ENCODE data around the gene DDB1. TPM values are rescaled to one million over a fixed set of nuclear protein-coding genes. Genes with fewer than 3 reads are reported as not detected.
A peak's percentile ranks its signal among the peaks of the same experiment; 100 is the strongest.

DDB1 gene
- total RNA-seq, 1 experiment from 2014 or later, result 297 TPM

- Histone ChIP-seq H3K9me3 (ENCODE audit: control insufficient read depth, low read depth, low read length) (no peaks in the 10 kb centered on the region), H2BK120ac (ENCODE audit: low read depth, low read length, poor library complexity, severe bottlenecking) (no peak overlapping the region), H3T11ph (ENCODE audit: low read length) (no peak overlapping the region), H3K4me1 (ENCODE audit: insufficient read depth, low read length) (no peaks in the 10 kb centered on the region), H3K4me2 (ENCODE audit: insufficient read depth, insufficient read length, low read length) (no peak overlapping the region), H2BK12ac (ENCODE audit: insufficient read length, low read depth, low read length) (no peak overlapping the region), H3K56ac (ENCODE audit: insufficient read length, low read depth, low read length) (no peak overlapping the region), H2BK15ac (ENCODE audit: low read depth, low read length) (no peak overlapping the region), H3K79me1 (ENCODE audit: insufficient read depth, low read depth, low read length, poor library complexity, severe bottlenecking) (no peaks in the 10 kb centered on the region), H3K9ac (ENCODE audit: extremely low read depth, insufficient read length, low read length) (no peak overlapping the region), H3K23me2 (ENCODE audit: insufficient read length, low read depth, low read length, poor library complexity, severe bottlenecking) (no peaks in the 10 kb centered on the region), H2AK5ac (ENCODE audit: insufficient read length, low read length) (no peak overlapping the region), H3K14ac (ENCODE audit: insufficient read depth, low read length) (no peak overlapping the region), H2BK20ac (ENCODE audit: low read depth, low read length, poor library complexity, severe bottlenecking) (no peak overlapping the region), H4K8ac (replicated peaks; ENCODE audit: insufficient read length, low read depth, low read length) (no peak overlapping the region), H3K27me3 (ENCODE audit: insufficient read depth, low read length) (no peaks in the 10 kb centered on the region), H3K18ac (ENCODE audit: insufficient read length, low read depth, low read length) (no peak overlapping the region), H2AFZ (ENCODE audit: low read length) (no peak overlapping the region), H4K91ac (ENCODE audit: insufficient read length, low read depth, low read length) (no peak overlapping the region), H3K79me2 (ENCODE audit: insufficient read depth, low read length) (no peaks in the 10 kb centered on the region), H4K5ac (ENCODE audit: insufficient read length, low read depth, low read length) (no peak overlapping the region), H2BK5ac (ENCODE audit: insufficient read length, low read length) (no peak overlapping the region), H4K20me1 (ENCODE audit: control insufficient read depth, insufficient read depth, insufficient read length) (no peaks in the 10 kb centered on the region), H3K4ac (ENCODE audit: low read depth, low read length) (no peak overlapping the region), H3K27ac (ENCODE audit: insufficient read length, low read depth, low read length) (no peak overlapping the region), H3K23ac (ENCODE audit: insufficient read length, low read depth, low read length) (no peak overlapping the region)
- WGBS (ENCODE audit: extremely low coverage, insufficient read length, low lambda C conversion rate), result no CpG with 5 or more reads among the region's 14 CpGs
- Mint-ChIP-seq H3K27me3 (ENCODE audit: low read depth) (no peaks in the 10 kb centered on the region), H3K9me3 (no peaks in the 10 kb centered on the region), H3K4me1 (no peaks in the 10 kb centered on the region), H3K36me3 (ENCODE audit: insufficient read depth in 1 of 3, low read depth in 3 of 3) (peaks cover 0 to 7% (median 0%) of the 10 kb centered on the region in 3 experiments; a peak in 2 of 7 replicates), H3K27ac (0 out of 7 replicates have a peak overlapping the region, but pooled peaks of 1 of the 3 experiments have one; percentile 25), H3K4me3 (no peak overlapping the region)
- no peak for DNase-seq
- no peak for TF ChIP-seq CTCF (conservative IDR thresholded peaks at IDR 0.05)
These were observed 68.1 kb downstream of the DDB1 start for GRCh38 chr11:61264795-61265194.
